ENCODE measurements around the gene NELL1.
"Not testable (repeated sequence)": the region's sequence is repeated elsewhere in the genome, so short reads cannot be mapped to it uniquely, and the experiment has no call there.

NELL1 gene

DNA sequence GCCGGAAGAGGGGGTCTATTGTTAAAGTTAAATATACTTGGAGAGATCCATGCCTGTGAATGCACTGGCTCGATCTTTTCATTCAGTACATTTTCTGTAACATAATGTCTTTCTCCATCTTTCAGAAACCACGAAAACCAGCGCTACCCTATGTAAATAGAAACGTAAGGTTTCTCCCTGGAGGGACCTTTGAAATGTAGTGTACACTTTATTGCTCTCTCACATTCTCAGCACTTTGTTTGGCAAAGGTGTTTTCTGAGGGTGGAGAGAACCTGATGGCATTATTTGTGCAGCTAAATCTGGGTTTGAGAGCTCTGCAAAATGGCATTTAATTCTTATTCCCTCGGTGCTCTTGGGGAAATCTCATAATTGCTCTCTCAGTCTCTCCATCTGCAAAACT lies 468.4 kb downstream of the NELL1 start:
- Histone ChIP-seq H3K9ac (ENCODE audit: low read length) (no peak overlapping the region), H3K4me1 (ENCODE audit: control insufficient read depth, insufficient read depth, low read length) (no peaks in the 10 kb centered on the region), H3K27me3 (ENCODE audit: control insufficient read depth, insufficient read depth, low read length) (no peaks in the 10 kb centered on the region), H3K4me3 (ENCODE audit: low read depth, low read length) (no peak overlapping the region), H3K9me3 (ENCODE audit: control insufficient read depth, insufficient read depth, low read depth, low read length) (no peaks in the 10 kb centered on the region), H3K27ac (ENCODE audit: low read depth, low read length) (no peak overlapping the region), H3K36me3 (ENCODE audit: control insufficient read depth, insufficient read depth, low read length) (no peaks in the 10 kb centered on the region)

DNA sequence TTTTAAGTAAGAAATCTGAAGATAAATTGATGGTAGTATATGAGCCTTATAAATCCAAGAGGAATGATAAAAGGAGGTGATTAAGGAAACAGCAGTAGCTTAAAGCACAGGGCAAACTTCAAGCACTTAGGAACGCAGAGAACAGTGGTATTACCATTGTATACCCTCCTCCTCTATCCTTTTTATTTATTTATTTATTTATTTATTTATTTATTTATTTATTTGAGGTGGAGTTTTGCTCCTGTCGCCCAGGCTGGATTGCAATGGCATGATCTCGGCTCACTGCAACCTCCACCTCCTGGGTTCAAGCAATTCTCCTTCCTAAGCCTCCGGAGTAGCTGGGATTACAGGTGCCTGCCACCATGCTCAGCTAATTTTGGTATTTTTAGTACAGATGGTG lies 472.2 kb downstream of the NELL1 start:
- H3K27me3 ChIP-seq (ENCODE audit: control insufficient read depth, insufficient read depth, low read length); H3K4me1 ChIP-seq (ENCODE audit: control insufficient read depth, insufficient read depth, low read length); H3K9ac ChIP-seq (ENCODE audit: low read length); H3K27ac ChIP-seq (ENCODE audit: low read depth, low read length); H3K9me3 ChIP-seq (ENCODE audit: control insufficient read depth, insufficient read depth, low read depth, low read length); H3K4me3 ChIP-seq (ENCODE audit: low read depth, low read length); H3K36me3 ChIP-seq (ENCODE audit: control insufficient read depth, insufficient read depth, low read length): not testable (repeated sequence)

GRCh38 chr11:21142007-21142406 lies 472.6 kb downstream of the NELL1 start:
- Histone ChIP-seq H3K27ac (ENCODE audit: low read depth, low read length) (no peak overlapping the region), H3K27me3 (ENCODE audit: control insufficient read depth, insufficient read depth, low read length) (no peaks in the 10 kb centered on the region), H3K4me3 (ENCODE audit: low read depth, low read length) (no peak overlapping the region), H3K9ac (ENCODE audit: low read length) (no peak overlapping the region), H3K4me1 (ENCODE audit: control insufficient read depth, insufficient read depth, low read length) (peaks cover 8% of the 10 kb centered on the region), H3K36me3 (ENCODE audit: control insufficient read depth, insufficient read depth, low read length) (no peaks in the 10 kb centered on the region), H3K9me3 (ENCODE audit: control insufficient read depth, insufficient read depth, low read depth, low read length) (no peaks in the 10 kb centered on the region)

- Histone ChIP-seq H3K36me3 (ENCODE audit: control insufficient read depth, insufficient read depth, low read length) (no peaks in the 10 kb centered on the region), H3K4me1 (ENCODE audit: control insufficient read depth, insufficient read depth, low read length) (peaks cover 8% of the 10 kb centered on the region), H3K9me3 (ENCODE audit: control insufficient read depth, insufficient read depth, low read depth, low read length) (no peaks in the 10 kb centered on the region), H3K27me3 (ENCODE audit: control insufficient read depth, insufficient read depth, low read length) (no peaks in the 10 kb centered on the region), H3K27ac (ENCODE audit: low read depth, low read length) (no peak overlapping the region), H3K9ac (ENCODE audit: low read length) (no peak overlapping the region), H3K4me3 (ENCODE audit: low read depth, low read length) (no peak overlapping the region)
These were observed 475.1 kb downstream of the NELL1 start for GRCh38 chr11:21144531-21144930.

- Histone ChIP-seq H3K9me3 (ENCODE audit: control insufficient read depth, insufficient read depth, low read depth, low read length) (no peaks in the 10 kb centered on the region), H3K36me3 (ENCODE audit: control insufficient read depth, insufficient read depth, low read length) (no peaks in the 10 kb centered on the region), H3K27ac (ENCODE audit: low read depth, low read length) (no peak overlapping the region), H3K27me3 (ENCODE audit: control insufficient read depth, insufficient read depth, low read length) (no peaks in the 10 kb centered on the region), H3K9ac (ENCODE audit: low read length) (no peak overlapping the region), H3K4me3 (ENCODE audit: low read depth, low read length) (no peak overlapping the region), H3K4me1 (ENCODE audit: control insufficient read depth, insufficient read depth, low read length) (peaks cover 8% of the 10 kb centered on the region)
These were observed 479.0 kb downstream of the NELL1 start for GRCh38 chr11:21148376-21148775.

GRCh38 chr11:21160140-21160539 lies 490.8 kb downstream of the NELL1 start:
- Histone ChIP-seq H3K36me3 (ENCODE audit: control insufficient read depth, insufficient read depth, low read length) (no peaks in the 10 kb centered on the region), H3K27me3 (ENCODE audit: control insufficient read depth, insufficient read depth, low read length) (no peaks in the 10 kb centered on the region), H3K9ac (ENCODE audit: low read length) (no peak overlapping the region), H3K4me3 (ENCODE audit: low read depth, low read length) (no peak overlapping the region), H3K9me3 (ENCODE audit: control insufficient read depth, insufficient read depth, low read depth, low read length) (no peaks in the 10 kb centered on the region), H3K4me1 (ENCODE audit: control insufficient read depth, insufficient read depth, low read length) (no peaks in the 10 kb centered on the region), H3K27ac (ENCODE audit: low read depth, low read length) (no peak overlapping the region)

GRCh38 chr11:21169639-21170038 lies 500.3 kb downstream of the NELL1 start:
- Histone ChIP-seq H3K9me3 (ENCODE audit: control insufficient read depth, insufficient read depth, low read depth, low read length) (no peaks in the 10 kb centered on the region), H3K9ac (ENCODE audit: low read length) (no peak overlapping the region), H3K4me3 (ENCODE audit: low read depth, low read length) (no peak overlapping the region), H3K4me1 (ENCODE audit: control insufficient read depth, insufficient read depth, low read length) (no peaks in the 10 kb centered on the region), H3K27ac (ENCODE audit: low read depth, low read length) (no peak overlapping the region), H3K27me3 (ENCODE audit: control insufficient read depth, insufficient read depth, low read length) (no peaks in the 10 kb centered on the region), H3K36me3 (ENCODE audit: control insufficient read depth, insufficient read depth, low read length) (no peaks in the 10 kb centered on the region)

DNA sequence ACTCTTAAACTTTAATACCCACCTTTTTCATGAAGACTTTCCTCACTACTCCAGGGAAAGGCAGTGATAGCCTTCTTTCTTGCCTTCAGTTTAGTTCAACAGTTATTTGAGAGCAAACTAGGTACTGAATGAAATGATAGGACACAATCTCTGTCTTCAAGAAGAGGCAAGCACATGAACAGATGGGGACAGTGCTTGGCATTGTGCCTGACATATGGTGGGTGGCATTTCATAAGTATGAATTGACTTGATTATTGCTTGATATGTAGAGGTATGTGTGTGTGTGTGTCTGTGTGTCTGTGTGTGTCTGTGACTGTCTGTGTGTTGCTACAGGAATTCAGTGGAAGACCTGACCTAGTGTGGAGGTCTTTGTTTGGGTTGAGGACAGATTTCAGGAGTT lies 504.1 kb downstream of the NELL1 start:
- no peaks in the 10 kb centered on the region for H3K27me3 ChIP-seq (ENCODE audit: control insufficient read depth, insufficient read depth, low read length)
- no peaks in the 10 kb centered on the region for H3K4me1 ChIP-seq (ENCODE audit: control insufficient read depth, insufficient read depth, low read length)
- H3K36me3 ChIP-seq (ENCODE audit: control insufficient read depth, insufficient read depth, low read length), result no peaks in the 10 kb centered on the region

DNA sequence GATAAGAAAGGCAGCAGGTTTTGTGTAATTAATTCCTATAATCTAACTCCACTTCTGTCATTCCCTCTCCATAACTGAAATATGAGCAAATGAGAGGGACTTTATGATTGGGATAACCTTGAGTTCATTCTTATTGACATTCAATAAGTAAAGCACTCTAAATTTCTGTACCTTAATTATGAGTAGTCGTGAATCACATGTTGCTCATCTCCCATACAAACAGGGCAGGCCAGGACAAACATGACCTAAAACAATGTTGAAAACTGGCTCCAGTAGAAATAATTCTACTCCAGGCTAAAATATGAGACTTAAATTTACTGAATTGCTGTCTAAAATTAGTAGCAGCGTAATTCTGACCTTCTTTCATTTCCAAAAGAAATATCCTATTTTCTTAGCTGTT lies 505.4 kb downstream of the NELL1 start:
- H3K4me1 ChIP-seq (ENCODE audit: control insufficient read depth, insufficient read depth, low read length), result no peaks in the 10 kb centered on the region
- no peak overlapping the region for H3K9ac ChIP-seq (ENCODE audit: low read length)
- no peak overlapping the region for H3K27ac ChIP-seq (ENCODE audit: low read depth, low read length)
- no peak overlapping the region for H3K4me3 ChIP-seq (ENCODE audit: low read depth, low read length)
- H3K27me3 ChIP-seq (ENCODE audit: control insufficient read depth, insufficient read depth, low read length), result no peaks in the 10 kb centered on the region
- H3K9me3 ChIP-seq (ENCODE audit: control insufficient read depth, insufficient read depth, low read depth, low read length), result no peaks in the 10 kb centered on the region
- H3K36me3 ChIP-seq (ENCODE audit: control insufficient read depth, insufficient read depth, low read length), result no peaks in the 10 kb centered on the region

More for the DNA sequence above, 504.1 kb downstream of the NELL1 start:
- Histone ChIP-seq H3K4me3 (ENCODE audit: low read depth, low read length) (no peak overlapping the region), H3K9ac (ENCODE audit: low read length) (no peak overlapping the region), H3K27ac (ENCODE audit: low read depth, low read length) (no peak overlapping the region), H3K9me3 (ENCODE audit: control insufficient read depth, insufficient read depth, low read depth, low read length) (no peaks in the 10 kb centered on the region)

DNA sequence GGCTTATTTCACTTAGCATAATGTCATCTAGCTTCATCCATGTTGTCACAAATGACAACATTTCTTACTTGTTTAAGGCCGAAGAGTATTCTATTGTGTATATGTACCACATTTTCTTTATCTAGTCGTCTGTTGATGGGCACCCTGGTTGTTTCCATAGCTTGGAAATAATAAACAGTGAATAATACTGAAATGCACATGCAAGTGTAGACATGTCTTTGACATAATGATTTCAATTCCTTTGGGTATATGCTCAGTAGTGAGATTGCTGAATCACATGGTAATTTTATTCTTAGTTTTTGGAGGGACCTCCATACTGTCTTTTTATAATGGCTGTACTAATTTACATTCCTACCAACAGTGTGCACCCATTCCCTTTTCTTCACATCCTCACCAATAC lies 508.0 kb downstream of the NELL1 start:
- no peak overlapping the region for H3K27ac ChIP-seq (ENCODE audit: low read depth, low read length)
- H3K9ac ChIP-seq (ENCODE audit: low read length), result no peak overlapping the region
- H3K36me3 ChIP-seq (ENCODE audit: control insufficient read depth, insufficient read depth, low read length), result no peaks in the 10 kb centered on the region
- no peaks in the 10 kb centered on the region for H3K4me1 ChIP-seq (ENCODE audit: control insufficient read depth, insufficient read depth, low read length)
- H3K4me3 ChIP-seq (ENCODE audit: low read depth, low read length), result no peak overlapping the region
- no peaks in the 10 kb centered on the region for H3K27me3 ChIP-seq (ENCODE audit: control insufficient read depth, insufficient read depth, low read length)
- H3K9me3 ChIP-seq (ENCODE audit: control insufficient read depth, insufficient read depth, low read depth, low read length), result no peaks in the 10 kb centered on the region

GRCh38 chr11:21179770-21180169 lies 510.4 kb downstream of the NELL1 start:
- Histone ChIP-seq H3K27ac (ENCODE audit: low read depth, low read length) (no peak overlapping the region), H3K9ac (ENCODE audit: low read length) (no peak overlapping the region), H3K27me3 (ENCODE audit: control insufficient read depth, insufficient read depth, low read length) (no peaks in the 10 kb centered on the region), H3K36me3 (ENCODE audit: control insufficient read depth, insufficient read depth, low read length) (no peaks in the 10 kb centered on the region), H3K4me1 (ENCODE audit: control insufficient read depth, insufficient read depth, low read length) (no peaks in the 10 kb centered on the region), H3K4me3 (ENCODE audit: low read depth, low read length) (no peak overlapping the region), H3K9me3 (ENCODE audit: control insufficient read depth, insufficient read depth, low read depth, low read length) (no peaks in the 10 kb centered on the region)

DNA sequence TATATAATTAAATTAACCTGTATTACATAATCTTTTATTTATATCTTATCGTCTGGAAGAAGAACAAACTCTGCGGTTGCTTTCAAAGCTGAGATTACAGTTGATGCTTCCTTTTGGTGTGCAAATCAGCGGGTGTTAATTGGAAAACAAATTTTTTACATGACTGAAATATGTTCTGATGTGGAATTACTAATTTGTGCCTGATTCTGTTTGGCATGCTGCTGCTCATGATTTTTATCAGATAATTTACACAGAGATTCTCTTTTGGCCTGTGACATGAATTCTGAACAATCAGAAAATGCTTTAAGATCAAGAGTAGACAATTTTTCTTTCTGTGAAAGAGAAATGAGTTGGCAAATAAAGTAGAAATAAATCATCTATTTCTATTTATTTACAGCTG lies 510.8 kb downstream of the NELL1 start:
- H3K27me3 ChIP-seq (ENCODE audit: control insufficient read depth, insufficient read depth, low read length), result no peaks in the 10 kb centered on the region
- H3K36me3 ChIP-seq (ENCODE audit: control insufficient read depth, insufficient read depth, low read length), result no peaks in the 10 kb centered on the region
- no peaks in the 10 kb centered on the region for H3K4me1 ChIP-seq (ENCODE audit: control insufficient read depth, insufficient read depth, low read length)
- H3K27ac ChIP-seq (ENCODE audit: low read depth, low read length), result no peak overlapping the region
- H3K9me3 ChIP-seq (ENCODE audit: control insufficient read depth, insufficient read depth, low read depth, low read length), result no peaks in the 10 kb centered on the region
- H3K9ac ChIP-seq (ENCODE audit: low read length), result no peak overlapping the region
- H3K4me3 ChIP-seq (ENCODE audit: low read depth, low read length), result no peak overlapping the region
